ENCODE data around the gene PDIA5. TPM values are rescaled to one million over a fixed set of nuclear protein-coding genes. Genes with fewer than 3 reads are reported as not detected.

PDIA5 gene
- total RNA-seq, 1 donor from 2014 or later, result 5.7 TPM

GRCh38 chr3:123153125-123154019 is 86.5 kb downstream of the PDIA5 start:
- intact Hi-C loops (cut with DNase I), result no loop called here
- ATAC-seq (no peak), DNase-seq (ENCODE audit: missing footprints) (no peak)

DNA sequence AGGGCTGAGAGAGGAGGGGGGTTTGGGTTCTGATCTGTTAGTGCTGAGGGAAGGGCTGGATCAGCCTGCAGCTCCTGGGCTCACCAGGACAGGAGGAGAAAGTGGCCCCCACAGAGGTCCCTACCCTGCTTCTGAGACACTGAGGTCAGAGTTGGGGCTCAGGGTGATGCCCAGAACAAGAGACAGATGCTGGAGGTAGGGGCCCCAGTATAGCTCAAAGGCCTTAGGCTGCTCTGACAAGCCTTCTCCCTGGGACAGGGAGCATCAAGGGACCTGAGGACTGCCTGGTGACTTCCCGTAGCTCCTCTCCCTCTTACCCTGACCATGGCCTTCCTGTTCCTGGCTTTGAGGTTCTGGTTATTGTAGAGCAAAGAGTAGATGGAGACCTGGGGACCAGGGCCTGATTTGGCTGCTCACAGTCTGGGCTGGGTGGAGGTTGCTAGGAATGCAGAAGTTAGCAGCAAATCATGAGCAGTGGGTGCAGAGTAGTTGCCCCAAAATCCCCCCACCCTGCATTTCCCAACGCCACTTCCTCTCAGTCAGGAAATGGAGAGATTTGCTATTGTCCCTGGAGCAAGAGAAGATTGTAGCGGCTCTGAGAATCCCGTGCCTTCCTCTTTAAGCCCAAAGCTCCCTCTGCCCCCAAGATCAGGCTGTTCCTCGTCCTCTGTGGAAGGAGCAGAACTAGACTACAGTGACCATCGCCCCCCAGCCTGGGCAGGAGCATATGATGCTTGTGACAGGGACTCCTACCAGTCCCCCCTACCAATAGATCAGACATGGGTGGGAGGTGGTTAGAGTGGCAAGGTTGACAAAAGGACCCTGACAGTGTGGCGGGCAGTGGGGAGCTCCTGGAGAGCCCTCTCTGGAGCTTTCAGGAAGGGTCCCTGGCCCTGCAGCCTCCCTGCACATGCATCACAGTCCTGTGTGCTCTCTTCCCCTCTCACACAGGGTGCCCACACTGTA is 87.5 kb downstream of the PDIA5 start:
- ATAC-seq (peak; percentile 32), DNase-seq (ENCODE audit: missing footprints) (no peak)
- intact Hi-C loops (cut with DNase I), result no loop called here

DNA sequence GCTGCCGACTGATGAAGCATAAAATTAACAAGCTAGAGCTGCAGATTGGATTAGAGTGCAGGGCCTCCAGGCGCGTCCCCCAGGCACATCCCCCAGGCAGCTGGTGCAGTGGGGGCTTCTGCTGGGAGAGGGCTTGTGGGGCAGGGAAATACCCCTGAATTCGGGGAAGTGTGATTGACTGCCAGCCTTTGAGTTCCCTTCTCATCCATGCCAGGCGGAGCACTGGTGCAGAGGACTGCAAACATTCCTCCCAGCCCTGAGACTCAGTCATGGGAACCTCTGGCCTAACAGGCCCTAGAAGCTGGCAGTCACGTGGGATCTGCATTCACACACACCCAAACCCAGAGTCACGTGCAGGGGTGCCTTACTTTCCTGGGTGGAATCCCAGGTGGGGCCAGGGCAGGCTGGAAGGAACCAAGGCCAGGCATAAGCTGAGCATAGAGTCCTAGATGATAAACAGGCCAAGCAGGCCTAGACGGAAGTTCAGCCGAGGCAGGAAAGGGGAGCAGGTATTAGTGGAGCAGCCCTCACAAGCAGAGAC is 88.7 kb downstream of the PDIA5 start:
- ATAC-seq, result peak; percentile 14
- intact Hi-C loops (cut with DNase I), result no loop called here
- no peak for DNase-seq (ENCODE audit: missing footprints)

- DNase-seq (ENCODE audit: missing footprints) (no peak), ATAC-seq (no peak)
- intact Hi-C loops (cut with DNase I), result no loop called here
Observed at GRCh38 chr3:123156276-123156995, 89.6 kb downstream of the PDIA5 start.

DNA sequence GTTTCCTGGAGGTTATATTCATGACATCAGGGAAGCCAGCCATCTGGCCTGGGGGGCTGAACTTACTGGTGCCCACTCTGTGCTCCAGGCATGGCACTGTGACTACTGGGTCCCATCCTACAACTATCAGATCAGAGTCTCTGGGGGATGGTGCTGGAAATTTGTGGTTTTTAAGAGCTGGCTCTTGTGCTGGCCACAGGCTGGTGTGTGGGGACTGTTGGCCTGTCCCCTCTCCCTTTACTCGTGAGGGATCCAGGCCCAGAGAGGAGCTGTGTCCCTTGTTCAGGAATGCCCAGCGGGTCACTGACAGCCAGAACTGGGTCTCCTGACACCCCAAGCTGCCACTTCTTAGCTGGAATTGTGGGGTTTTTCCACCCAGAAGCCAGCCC is 90.4 kb downstream of the PDIA5 start:
- DNase-seq (ENCODE audit: missing footprints) (no peak), ATAC-seq (no peak)
- intact Hi-C loops (cut with DNase I), result no loop called here

- intact Hi-C loops (cut with DNase I), result no loop called here
- ATAC-seq, result no peak
- no peak for DNase-seq (ENCODE audit: missing footprints)
Observed at GRCh38 chr3:123157598-123158287, 90.9 kb downstream of the PDIA5 start.

DNA sequence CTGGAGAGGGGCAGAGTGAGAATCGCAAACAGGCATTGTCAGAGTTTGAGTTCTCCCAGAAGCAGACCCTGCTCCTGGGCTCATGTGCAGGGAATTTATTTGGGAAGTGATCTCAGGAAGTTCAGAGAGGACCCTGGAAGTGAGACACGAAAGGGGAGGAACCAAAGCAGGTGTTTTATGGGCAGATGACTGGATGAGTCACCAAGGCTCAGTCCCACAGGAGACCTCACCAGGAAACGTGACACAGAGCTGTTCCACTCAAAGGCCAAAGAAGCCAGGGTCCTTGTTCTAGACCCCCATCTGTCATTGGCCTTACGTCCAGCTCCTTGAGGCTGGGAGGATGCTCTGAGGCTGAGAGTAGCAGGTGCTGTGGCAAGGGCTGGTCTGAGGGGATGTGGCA is 91.5 kb downstream of the PDIA5 start:
- intact Hi-C loops (cut with DNase I), result no loop called here
- ATAC-seq (no peak), DNase-seq (ENCODE audit: missing footprints) (no peak)

DNA sequence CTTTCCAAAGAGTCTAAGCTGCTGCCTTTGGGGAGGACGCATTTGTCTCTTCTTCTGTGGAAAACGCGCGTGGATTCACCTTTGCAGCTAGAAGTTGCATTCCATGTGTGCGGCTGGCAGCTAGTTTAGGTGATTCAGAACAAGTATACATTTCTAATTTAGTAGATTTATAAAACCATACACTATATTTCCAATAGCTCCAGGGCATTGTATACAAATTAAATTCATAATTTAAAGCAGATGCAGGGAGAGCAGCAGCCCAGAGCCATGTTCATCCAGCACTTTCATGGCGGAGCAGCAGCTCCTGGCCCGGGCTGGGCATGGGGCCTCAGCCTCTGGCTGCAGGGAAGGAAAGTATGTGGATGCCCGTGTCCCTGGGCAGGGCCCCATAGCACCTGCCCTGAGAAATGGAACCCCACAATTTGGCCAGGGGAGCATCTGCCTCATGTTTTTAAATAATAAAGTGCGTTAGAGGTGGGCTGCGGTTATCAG is 92.1 kb downstream of the PDIA5 start:
- ATAC-seq, result no peak
- intact Hi-C loops (cut with DNase I), result no loop called here

GRCh38 chr3:123159926-123160635 is 93.3 kb downstream of the PDIA5 start:
- intact Hi-C loops (cut with DNase I), result no loop called here
- DNase-seq (ENCODE audit: missing footprints), result no peak
- no peak for ATAC-seq

More for the DNA sequence above, 92.1 kb downstream of the PDIA5 start:
- no peak for DNase-seq (ENCODE audit: missing footprints)

DNA sequence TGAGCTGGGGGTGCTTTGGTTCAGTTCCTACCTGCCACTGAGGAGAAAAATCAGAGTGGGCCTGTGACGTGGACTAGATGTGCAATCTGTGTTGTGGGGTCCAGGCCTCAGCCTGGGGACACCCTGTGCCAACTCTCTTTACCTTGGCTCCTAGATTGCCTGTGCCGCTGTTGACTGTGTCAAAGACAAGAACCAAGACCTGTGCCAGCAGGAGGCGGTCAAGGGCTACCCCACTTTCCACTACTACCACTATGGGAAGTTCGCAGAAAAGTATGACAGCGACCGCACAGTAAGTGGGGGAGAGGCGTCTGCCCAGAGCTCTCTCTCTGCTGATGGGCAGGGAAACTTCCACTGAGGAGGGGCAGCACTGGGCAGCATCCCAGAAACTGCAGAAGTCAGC is 94.3 kb downstream of the PDIA5 start:
- intact Hi-C loops (cut with DNase I), result no loop called here
- no peak for DNase-seq (ENCODE audit: missing footprints)

DNA sequence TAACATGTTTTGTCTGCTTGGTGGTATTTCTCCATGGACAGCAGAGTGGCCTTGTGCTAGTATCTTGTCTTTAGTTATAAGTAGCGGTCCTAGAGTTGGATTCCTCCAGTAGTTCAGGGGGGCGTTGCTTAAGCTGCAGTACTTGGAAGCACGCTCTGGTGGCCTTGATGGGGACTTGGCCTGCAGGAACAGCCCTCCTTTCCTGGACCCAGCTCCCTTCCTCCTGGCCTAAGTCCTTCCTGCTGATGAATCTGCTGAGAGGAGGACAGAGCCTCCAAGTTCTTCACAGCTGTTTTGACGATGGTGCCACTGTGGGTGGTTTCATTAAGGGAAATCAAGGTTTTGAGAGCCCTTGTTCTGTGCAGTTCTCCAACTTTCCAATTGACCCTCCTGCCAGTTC is 96.3 kb downstream of the PDIA5 start:
- intact Hi-C loops (cut with DNase I), result no loop called here
- ATAC-seq, result no peak
- no peak for DNase-seq (ENCODE audit: missing footprints)

More for the DNA sequence above, 94.3 kb downstream of the PDIA5 start:
- ATAC-seq, result no peak

- intact Hi-C loops (cut with DNase I), result no loop called here
- DNase-seq (ENCODE audit: missing footprints) (no peak), ATAC-seq (no peak)
Observed at GRCh38 chr3:123165163-123165562, 98.3 kb downstream of the PDIA5 start.

GRCh38 chr3:123167686-123168085 is 100.9 kb downstream of the PDIA5 start:
- ATAC-seq (no peak), DNase-seq (ENCODE audit: missing footprints) (no peak)
- intact Hi-C loops (cut with DNase I), result no loop called here

GRCh38 chr3:123168122-123168521 is 101.3 kb downstream of the PDIA5 start:
- no peak for DNase-seq (ENCODE audit: missing footprints)
- intact Hi-C loops (cut with DNase I), result no loop called here
- ATAC-seq, result no peak

- intact Hi-C loops (cut with DNase I), result no loop called here
- no peak for ATAC-seq
Observed at GRCh38 chr3:123168605-123169004, 101.8 kb downstream of the PDIA5 start.

GRCh38 chr3:123169492-123169929 is 102.7 kb downstream of the PDIA5 start:
- DNase-seq (ENCODE audit: missing footprints), result no peak
- intact Hi-C loops (cut with DNase I), result no loop called here
- no peak for ATAC-seq

More at GRCh38 chr3:123168605-123169004, 101.8 kb downstream of the PDIA5 start:
- DNase-seq (ENCODE audit: missing footprints), result no peak

- ATAC-seq, result no peak
- intact Hi-C loops (cut with DNase I), result no loop called here
- DNase-seq (ENCODE audit: missing footprints), result no peak
Observed at GRCh38 chr3:123169930-123170329, 103.1 kb downstream of the PDIA5 start.

Data from Right ventricle myocardium inferior (tissue), 1 donor.